Muscle layer of duodenum (tissue), 2 donors: Measurements from ENCODE around the gene EYS.
"Not testable (repeated sequence)": the region's sequence is repeated elsewhere in the genome, so short reads cannot be mapped to it uniquely, and the experiment has no call there.

Experiments used
- H3K27ac ChIP-seq: one replicate; pipeline ENCODE4 v1.7.0; 2013; ENCODE audit warnings: mild to moderate bottlenecking, low read length
- H3K27me3 ChIP-seq: one replicate; pipeline ENCODE4 v1.7.0; 2013; ENCODE audit warnings: low read depth, mild to moderate bottlenecking, control low read depth, low read length
- H3K36me3 ChIP-seq, 2 donors: one replicate each; pipeline ENCODE4 v1.7.0; 2013; ENCODE audit warnings: low read length in 2 of 2, control low read depth in 1 of 2, mild to moderate bottlenecking in 1 of 2; ENCODE audit not compliant: insufficient read depth in 2 of 2, control insufficient read depth in 1 of 2
- H3K4me1 ChIP-seq, 2 donors: one replicate each; pipeline ENCODE4 v1.7.0; 2013; ENCODE audit warnings: low read length in 2 of 2, mild to moderate bottlenecking in 2 of 2, control low read depth in 1 of 2, moderate library complexity in 1 of 2; ENCODE audit not compliant: insufficient read depth in 2 of 2, control insufficient read depth in 1 of 2
- H3K4me3 ChIP-seq, 2 donors: one replicate each; pipeline ENCODE4 v1.7.0; 2013; ENCODE audit warnings: low read length in 2 of 2, low read depth in 1 of 2, mild to moderate bottlenecking in 1 of 2
- H3K9me3 ChIP-seq, 2 donors: one replicate each; pipeline ENCODE4 v1.7.0; 2013; ENCODE audit warnings: low read length in 2 of 2, control low read depth in 1 of 2, mild to moderate bottlenecking in 1 of 2; ENCODE audit not compliant: control insufficient read depth in 1 of 2
- donor health status: healthy.

EYS gene

GRCh38 chr6:65631711-65632110 lies 75.3 kb downstream of the EYS start:
- no peak overlapping the region for H3K4me3 ChIP-seq
- H3K4me1 ChIP-seq, result no peaks in the 10 kb centered on the region
- H3K27ac ChIP-seq, result no peak overlapping the region
- H3K27me3 ChIP-seq, result no peaks in the 10 kb centered on the region
- no peaks in the 10 kb centered on the region for H3K9me3 ChIP-seq
- H3K36me3 ChIP-seq, result no peaks in the 10 kb centered on the region

- H3K27me3 ChIP-seq, H3K27ac ChIP-seq, H3K9me3 ChIP-seq, H3K36me3 ChIP-seq, H3K4me3 ChIP-seq, H3K4me1 ChIP-seq: not testable (repeated sequence)
Measured at GRCh38 chr6:65627434-65627999, 79.5 kb downstream of the EYS start.

- no peaks in the 10 kb centered on the region for H3K9me3 ChIP-seq
Measured at GRCh38 chr6:65627015-65627414, 80.0 kb downstream of the EYS start.

GRCh38 chr6:65623566-65623965 lies 83.5 kb downstream of the EYS start:
- H3K27ac ChIP-seq, result no peak overlapping the region
- no peaks in the 10 kb centered on the region for H3K36me3 ChIP-seq
- no peaks in the 10 kb centered on the region for H3K4me1 ChIP-seq
- H3K27me3 ChIP-seq, result no peaks in the 10 kb centered on the region
- H3K4me3 ChIP-seq, result no peak overlapping the region
- no peaks in the 10 kb centered on the region for H3K9me3 ChIP-seq

More at GRCh38 chr6:65627015-65627414, 80.0 kb downstream of the EYS start:
- no peak overlapping the region for H3K27ac ChIP-seq
- no peak overlapping the region for H3K4me3 ChIP-seq
- H3K4me1 ChIP-seq, result no peaks in the 10 kb centered on the region
- H3K36me3 ChIP-seq, result no peaks in the 10 kb centered on the region
- no peaks in the 10 kb centered on the region for H3K27me3 ChIP-seq

GRCh38 chr6:65610746-65611145 lies 96.3 kb downstream of the EYS start:
- H3K27ac ChIP-seq, result no peak overlapping the region
- H3K9me3 ChIP-seq, result no peaks in the 10 kb centered on the region
- H3K27me3 ChIP-seq, result no peaks in the 10 kb centered on the region

GRCh38 chr6:65595540-65595939 lies 111.5 kb downstream of the EYS start:
- Histone ChIP-seq H3K27me3 (no peaks in the 10 kb centered on the region), H3K27ac (no peak overlapping the region), H3K4me3 (no peak overlapping the region), H3K9me3 (no peaks in the 10 kb centered on the region), H3K36me3 (no peaks in the 10 kb centered on the region), H3K4me1 (no peaks in the 10 kb centered on the region)

More at GRCh38 chr6:65610746-65611145, 96.3 kb downstream of the EYS start:
- Histone ChIP-seq H3K36me3 (no peaks in the 10 kb centered on the region), H3K4me3 (no peak overlapping the region), H3K4me1 (no peaks in the 10 kb centered on the region)

GRCh38 chr6:65570340-65570739 lies 136.7 kb downstream of the EYS start:
- no peak overlapping the region for H3K27ac ChIP-seq
- no peaks in the 10 kb centered on the region for H3K9me3 ChIP-seq
- H3K27me3 ChIP-seq, result no peaks in the 10 kb centered on the region
- H3K36me3 ChIP-seq, result no peaks in the 10 kb centered on the region
- H3K4me1 ChIP-seq, result no peaks in the 10 kb centered on the region
- no peak overlapping the region for H3K4me3 ChIP-seq

GRCh38 chr6:65569505-65569904 lies 137.5 kb downstream of the EYS start:
- H3K27ac ChIP-seq, result no peak overlapping the region
- H3K36me3 ChIP-seq, result no peaks in the 10 kb centered on the region
- H3K4me3 ChIP-seq, result no peak overlapping the region
- no peaks in the 10 kb centered on the region for H3K4me1 ChIP-seq
- no peaks in the 10 kb centered on the region for H3K27me3 ChIP-seq
- H3K9me3 ChIP-seq, result no peaks in the 10 kb centered on the region

- H3K27ac ChIP-seq, H3K4me1 ChIP-seq, H3K9me3 ChIP-seq, H3K4me3 ChIP-seq, H3K27me3 ChIP-seq, H3K36me3 ChIP-seq: not testable (repeated sequence)
Measured at GRCh38 chr6:65569056-65569455, 138.0 kb downstream of the EYS start.

- Histone ChIP-seq H3K27me3 (no peaks in the 10 kb centered on the region), H3K36me3 (no peaks in the 10 kb centered on the region), H3K9me3 (no peaks in the 10 kb centered on the region), H3K27ac (no peak overlapping the region), H3K4me1 (no peaks in the 10 kb centered on the region), H3K4me3 (no peak overlapping the region)
Measured at GRCh38 chr6:65566117-65566516, 140.9 kb downstream of the EYS start.

GRCh38 chr6:65558071-65558470 lies 149.0 kb downstream of the EYS start:
- H3K9me3 ChIP-seq, result no peaks in the 10 kb centered on the region
- no peak overlapping the region for H3K27ac ChIP-seq
- no peaks in the 10 kb centered on the region for H3K36me3 ChIP-seq
- H3K4me1 ChIP-seq, result no peaks in the 10 kb centered on the region
- no peak overlapping the region for H3K4me3 ChIP-seq
- no peaks in the 10 kb centered on the region for H3K27me3 ChIP-seq

GRCh38 chr6:65557224-65557623 lies 149.8 kb downstream of the EYS start:
- H3K36me3 ChIP-seq, result no peaks in the 10 kb centered on the region
- H3K4me3 ChIP-seq, result no peak overlapping the region
- no peaks in the 10 kb centered on the region for H3K9me3 ChIP-seq
- no peak overlapping the region for H3K27ac ChIP-seq
- H3K4me1 ChIP-seq, result no peaks in the 10 kb centered on the region
- no peaks in the 10 kb centered on the region for H3K27me3 ChIP-seq
